Skeletal muscle satellite cell (primary cell): ENCODE results near the gene RELL1.

Source experiments
- H3K27me3 ChIP-seq: 2 replicates; pipeline ENCODE4 v1.7.0; 2013; ENCODE audit warnings: low read length; ENCODE audit not compliant: control insufficient read depth, insufficient read depth
- H3K36me3 ChIP-seq: 2 replicates; pipeline ENCODE4 v1.7.0; 2013; ENCODE audit warnings: mild to moderate bottlenecking, control low read depth, low read length; ENCODE audit not compliant: insufficient read depth
- H3K4me1 ChIP-seq: 2 replicates; pipeline ENCODE4 v1.7.0; 2013; ENCODE audit warnings: low read length; ENCODE audit not compliant: control insufficient read depth, insufficient read depth
- H3K4me2 ChIP-seq: 2 replicates; pipeline ENCODE4 v1.7.0; 2013; ENCODE audit warnings: mild to moderate bottlenecking, low read length
- H3K4me3 ChIP-seq: 2 replicates; pipeline ENCODE4 v1.7.0; 2013; ENCODE audit warnings: low read length
- H3K9ac ChIP-seq: 2 replicates; pipeline ENCODE4 v1.7.0; 2013; ENCODE audit warnings: mild to moderate bottlenecking, low read depth, low read length, moderate library complexity
- H3K9me3 ChIP-seq: replicated peaks from 2 replicates; pipeline ENCODE4 v1.7.0; 2013; ENCODE audit warnings: mild to moderate bottlenecking, control low read depth, low read length

Gene RELL1

DNA sequence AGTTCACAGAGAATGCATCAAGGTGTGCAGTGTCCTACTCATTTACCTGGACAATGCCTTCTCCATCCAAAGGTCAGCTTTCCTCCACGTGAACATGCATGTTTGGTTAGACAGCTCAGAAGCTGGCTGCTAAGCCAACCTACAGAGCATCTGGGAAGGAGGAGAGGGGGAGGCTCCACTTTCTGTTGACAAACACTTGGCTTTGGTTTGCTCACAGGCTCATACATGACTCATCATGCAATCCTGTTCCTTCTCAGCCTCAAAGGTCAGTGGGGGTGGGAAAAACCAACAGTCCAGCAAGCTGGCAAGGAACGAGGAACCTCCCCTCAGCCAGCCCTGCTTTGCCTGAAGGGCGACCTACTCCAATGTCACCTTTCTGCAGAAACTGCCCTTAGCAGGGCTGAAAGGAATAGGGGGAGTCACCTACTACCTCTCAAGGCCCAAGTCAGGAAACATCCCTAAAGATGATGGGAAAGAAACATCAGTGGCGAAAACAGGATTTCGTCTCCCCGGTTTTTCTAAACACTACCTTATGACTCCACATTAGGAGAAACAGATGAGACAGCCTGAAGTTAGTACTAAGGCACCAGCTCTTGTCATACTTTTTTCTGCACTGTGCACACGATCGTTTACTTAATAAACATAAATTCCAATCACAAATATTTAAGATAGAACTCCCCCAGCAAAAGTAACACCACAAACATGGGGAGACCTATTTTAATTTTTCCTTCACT lies 37.9 kb downstream of the RELL1 start:
- no peaks in the 10 kb centered on the region for H3K9me3 ChIP-seq
- H3K4me3 ChIP-seq, result peak overlapping the region; percentile 33
- peaks cover 30% of the 10 kb centered on the region for H3K4me1 ChIP-seq
- peak overlapping the region; percentile 71 for H3K4me2 ChIP-seq
- H3K27me3 ChIP-seq, result no peaks in the 10 kb centered on the region
- no peaks in the 10 kb centered on the region for H3K36me3 ChIP-seq
- H3K9ac ChIP-seq, result no peak overlapping the region

DNA sequence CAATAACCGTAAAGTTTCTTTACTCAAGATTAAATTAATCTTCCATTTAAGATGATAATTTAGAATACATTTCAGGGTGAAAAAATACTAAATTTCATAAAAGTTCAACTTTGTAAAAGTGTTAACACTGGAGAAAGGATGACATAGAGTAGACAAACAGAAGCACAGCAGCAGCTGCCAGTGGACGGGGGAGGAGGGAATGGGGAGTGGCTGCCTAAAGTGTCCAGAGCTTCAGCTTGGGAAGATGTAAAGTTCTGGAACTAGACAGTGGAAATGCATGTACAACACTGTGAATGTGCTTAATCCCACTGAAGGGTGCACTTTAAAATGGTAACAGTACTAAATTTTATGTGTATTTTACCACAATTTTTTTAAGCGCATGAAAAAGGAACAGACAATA lies 39.9 kb downstream of the RELL1 start:
- no peaks in the 10 kb centered on the region for H3K9me3 ChIP-seq
- peaks cover 30% of the 10 kb centered on the region for H3K4me1 ChIP-seq
- H3K9ac ChIP-seq, result no peak overlapping the region
- no peak overlapping the region for H3K4me2 ChIP-seq
- H3K27me3 ChIP-seq, result no peaks in the 10 kb centered on the region
- no peak overlapping the region for H3K4me3 ChIP-seq
- no peaks in the 10 kb centered on the region for H3K36me3 ChIP-seq

DNA sequence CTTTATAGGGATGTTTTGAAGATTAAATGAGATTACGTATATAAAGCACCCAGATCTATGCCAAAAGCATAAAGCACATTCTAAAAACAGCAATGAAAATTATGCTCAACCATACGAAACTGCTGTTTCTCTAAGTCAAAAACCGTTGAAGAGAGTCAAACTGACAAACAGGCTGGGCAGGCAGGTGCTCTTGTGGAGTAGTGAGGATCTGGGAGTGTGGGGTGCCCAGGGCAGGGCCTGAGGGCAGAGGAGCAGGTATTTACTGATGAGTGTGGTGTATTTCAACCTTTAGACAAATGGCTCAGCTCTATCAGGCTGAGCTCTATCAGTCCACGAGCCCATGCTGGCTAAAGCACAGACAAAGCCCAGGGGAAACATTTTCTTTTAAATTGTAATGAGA lies 40.4 kb downstream of the RELL1 start:
- no peaks in the 10 kb centered on the region for H3K36me3 ChIP-seq
- peaks cover 30% of the 10 kb centered on the region for H3K4me1 ChIP-seq
- no peaks in the 10 kb centered on the region for H3K9me3 ChIP-seq
- no peaks in the 10 kb centered on the region for H3K27me3 ChIP-seq
- H3K9ac ChIP-seq, result peak overlapping the region; percentile 49
- no peak overlapping the region for H3K4me3 ChIP-seq
- no peak overlapping the region for H3K4me2 ChIP-seq

DNA sequence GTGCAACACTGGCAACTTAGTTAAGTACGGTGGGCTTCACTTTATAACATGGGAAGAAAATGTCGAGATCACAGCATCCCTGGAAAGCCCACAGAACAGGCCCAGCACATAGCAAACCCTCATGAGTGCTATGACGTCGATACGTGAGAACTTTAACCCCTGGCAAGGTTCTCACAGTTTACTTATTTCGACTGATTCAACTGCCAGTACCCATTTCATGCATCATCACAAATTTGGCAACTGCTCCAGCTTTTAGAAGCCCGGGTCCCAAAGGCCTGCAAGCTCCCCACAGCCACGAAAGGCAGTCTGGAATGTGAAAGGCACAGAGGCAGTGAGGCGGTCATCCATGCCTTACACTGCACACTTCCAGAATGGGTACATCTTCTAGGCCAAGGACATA lies 41.2 kb downstream of the RELL1 start:
- no peaks in the 10 kb centered on the region for H3K36me3 ChIP-seq
- H3K27me3 ChIP-seq, result no peaks in the 10 kb centered on the region
- H3K4me3 ChIP-seq, result no peak overlapping the region
- H3K4me2 ChIP-seq, result no peak overlapping the region
- H3K9me3 ChIP-seq, result no peaks in the 10 kb centered on the region
- H3K4me1 ChIP-seq, result peaks cover 30% of the 10 kb centered on the region
- peak overlapping the region; percentile 49 for H3K9ac ChIP-seq

DNA sequence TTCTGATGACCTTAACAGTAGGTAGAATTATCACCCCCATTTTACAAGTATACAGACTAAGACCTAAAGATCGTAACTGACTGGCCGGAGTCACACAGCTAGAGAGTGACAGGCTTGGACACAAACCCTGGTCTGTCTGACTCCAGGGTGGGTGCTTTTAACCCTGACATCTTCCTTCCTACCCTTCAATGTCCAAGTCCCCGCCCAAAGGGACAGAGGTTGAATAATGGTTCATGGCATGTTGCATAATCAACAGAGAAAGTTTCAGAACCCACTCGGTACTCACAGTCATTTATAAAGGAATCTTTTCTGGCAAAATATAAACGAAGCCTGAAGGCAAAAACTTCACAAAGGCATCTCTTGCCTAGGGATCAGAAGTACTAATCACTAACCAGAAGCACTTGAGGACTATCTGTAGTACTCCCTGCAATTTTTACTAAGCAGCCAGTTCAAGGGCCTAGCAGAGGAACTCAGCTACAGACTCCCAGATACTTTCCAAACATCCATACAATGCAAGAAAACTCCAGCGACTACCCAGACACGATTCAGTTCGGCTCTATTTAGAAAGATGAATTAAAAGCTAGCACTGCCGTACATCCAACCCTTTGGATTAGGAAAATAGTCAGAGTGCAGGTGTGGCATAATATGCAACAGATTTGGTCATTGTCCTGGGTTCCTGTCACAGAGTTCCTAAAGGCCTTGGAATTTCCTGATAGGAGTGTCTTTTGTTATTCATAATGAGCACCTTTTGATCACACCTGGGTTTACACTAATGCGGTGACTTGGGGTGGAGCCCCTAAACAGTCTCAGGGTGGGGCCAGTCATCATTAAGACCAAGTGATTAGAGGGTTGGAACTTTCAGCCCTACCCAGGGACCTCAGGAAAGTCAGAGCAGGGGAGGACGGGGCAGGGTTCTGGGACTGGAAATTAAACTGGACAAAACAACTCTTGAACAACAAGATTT lies 44.0 kb downstream of the RELL1 start:
- H3K9ac ChIP-seq, result no peak overlapping the region
- peaks cover 17% of the 10 kb centered on the region for H3K4me1 ChIP-seq
- H3K36me3 ChIP-seq, result peaks cover 3% of the 10 kb centered on the region
- H3K27me3 ChIP-seq, result no peaks in the 10 kb centered on the region
- no peaks in the 10 kb centered on the region for H3K9me3 ChIP-seq
- H3K4me2 ChIP-seq, result no peak overlapping the region
- H3K4me3 ChIP-seq, result no peak overlapping the region

DNA sequence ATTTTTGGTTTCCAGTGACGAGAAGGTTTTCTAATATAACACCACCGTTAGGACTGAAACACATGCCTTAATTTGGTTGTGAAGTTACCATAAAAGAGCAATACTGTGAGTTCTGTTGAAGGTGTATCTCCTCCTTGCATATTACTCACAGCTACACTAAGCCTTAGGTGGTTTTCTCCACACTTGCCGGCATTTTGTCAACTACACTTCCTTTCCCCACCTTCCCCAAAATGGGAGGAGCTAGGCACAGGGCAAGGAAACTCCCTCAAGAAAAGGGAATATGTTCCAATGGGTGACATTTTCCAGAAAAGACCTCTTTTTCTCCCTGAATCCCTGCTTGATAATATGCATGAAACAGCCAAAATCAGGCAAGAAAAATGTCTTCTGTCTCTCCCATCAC lies 44.8 kb downstream of the RELL1 start:
- H3K9me3 ChIP-seq, result no peaks in the 10 kb centered on the region
- H3K36me3 ChIP-seq, result peaks cover 3% of the 10 kb centered on the region
- no peak overlapping the region for H3K4me3 ChIP-seq
- no peaks in the 10 kb centered on the region for H3K27me3 ChIP-seq
- no peak overlapping the region for H3K9ac ChIP-seq
- H3K4me1 ChIP-seq, result peaks cover 17% of the 10 kb centered on the region
- H3K4me2 ChIP-seq, result no peak overlapping the region

DNA sequence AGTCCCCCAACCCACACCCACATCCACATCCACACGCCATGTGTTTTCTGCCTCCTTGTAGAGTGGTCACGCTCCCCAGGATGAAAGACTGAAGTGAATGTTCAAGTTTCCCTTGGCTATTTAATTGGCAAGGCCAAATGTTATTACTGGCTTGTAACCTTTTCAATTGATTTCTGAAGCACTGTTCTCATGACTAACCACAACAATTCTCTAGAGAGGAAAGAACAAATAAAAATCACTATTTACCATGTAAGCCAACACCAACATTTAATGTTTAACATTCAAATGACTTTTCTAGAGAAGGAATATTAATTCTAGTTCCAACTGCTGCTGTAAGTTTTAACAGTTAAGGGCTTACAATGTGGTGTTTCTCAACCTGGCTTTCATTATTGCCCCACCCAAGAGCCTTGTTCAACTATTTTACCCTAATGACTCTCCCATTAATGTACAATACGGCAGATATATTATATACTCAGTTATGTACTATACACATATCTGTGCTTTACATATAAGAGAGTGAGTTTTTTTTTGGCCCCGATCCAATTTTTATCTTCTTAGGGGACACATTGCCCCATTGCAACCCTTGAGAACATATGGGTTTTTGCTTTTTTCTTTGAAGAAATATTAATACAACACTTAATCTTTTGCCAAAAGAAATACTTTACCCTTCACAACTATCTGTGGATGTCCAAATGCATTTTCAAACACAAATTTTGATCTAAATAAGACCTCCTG lies 46.5 kb downstream of the RELL1 start:
- Histone ChIP-seq H3K9me3 (no peaks in the 10 kb centered on the region), H3K36me3 (peaks cover 5% of the 10 kb centered on the region), H3K9ac (no peak overlapping the region), H3K4me1 (peaks cover 2% of the 10 kb centered on the region), H3K4me3 (no peak overlapping the region), H3K27me3 (no peaks in the 10 kb centered on the region), H3K4me2 (no peak overlapping the region)

GRCh38 chr4:37635155-37635554 lies 51.0 kb downstream of the RELL1 start:
- no peak overlapping the region for H3K4me2 ChIP-seq
- H3K36me3 ChIP-seq, result peaks cover 25% of the 10 kb centered on the region
- H3K4me1 ChIP-seq, result peaks cover 8% of the 10 kb centered on the region
- no peaks in the 10 kb centered on the region for H3K27me3 ChIP-seq
- H3K9ac ChIP-seq, result no peak overlapping the region
- H3K4me3 ChIP-seq, result no peak overlapping the region
- no peaks in the 10 kb centered on the region for H3K9me3 ChIP-seq

GRCh38 chr4:37634180-37634579 lies 52.0 kb downstream of the RELL1 start:
- H3K9me3 ChIP-seq, result no peaks in the 10 kb centered on the region
- peaks cover 11% of the 10 kb centered on the region for H3K4me1 ChIP-seq
- H3K9ac ChIP-seq, result no peak overlapping the region
- H3K27me3 ChIP-seq, result no peaks in the 10 kb centered on the region
- no peak overlapping the region for H3K4me3 ChIP-seq
- no peak overlapping the region for H3K4me2 ChIP-seq
- H3K36me3 ChIP-seq, result peaks cover 25% of the 10 kb centered on the region

- peaks cover 18% of the 10 kb centered on the region for H3K4me1 ChIP-seq
- no peaks in the 10 kb centered on the region for H3K9me3 ChIP-seq
- no peaks in the 10 kb centered on the region for H3K27me3 ChIP-seq
- H3K4me2 ChIP-seq, result no peak overlapping the region
- no peak overlapping the region for H3K4me3 ChIP-seq
- no peak overlapping the region for H3K9ac ChIP-seq
- peaks cover 22% of the 10 kb centered on the region for H3K36me3 ChIP-seq
These were observed 53.3 kb downstream of the RELL1 start for GRCh38 chr4:37632836-37633235.

DNA sequence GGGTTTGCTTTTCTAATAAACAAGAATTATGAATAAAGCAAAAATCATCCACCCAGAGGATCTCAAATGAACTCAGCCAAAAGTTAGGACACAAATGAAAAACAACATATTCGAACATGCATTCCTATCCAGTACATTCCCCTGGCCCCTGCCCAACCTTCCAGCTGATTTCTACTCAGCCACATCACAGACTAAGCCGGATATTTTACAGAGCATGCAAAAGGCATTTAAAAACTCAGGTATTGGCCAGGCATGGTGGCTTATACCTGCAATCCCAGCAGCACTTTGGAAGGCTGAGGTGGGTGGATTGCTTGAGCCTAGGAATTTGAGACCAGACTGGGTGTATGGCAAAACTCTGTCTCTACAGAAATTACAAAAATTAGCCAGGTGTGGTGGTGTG lies 54.6 kb downstream of the RELL1 start:
- H3K4me2 ChIP-seq, result no peak overlapping the region
- peaks cover 18% of the 10 kb centered on the region for H3K4me1 ChIP-seq
- no peaks in the 10 kb centered on the region for H3K27me3 ChIP-seq
- H3K9me3 ChIP-seq, result no peaks in the 10 kb centered on the region
- H3K36me3 ChIP-seq, result peaks cover 22% of the 10 kb centered on the region
- H3K9ac ChIP-seq, result no peak overlapping the region
- H3K4me3 ChIP-seq, result no peak overlapping the region
